SKM-1 treated with dmso at 0.1 percent for 144 hours (cell line): Measurements from ENCODE around the gene CCNG2.

Experiments used
- DNase-seq: peaks from one replicate; lab custom pipeline; 2025; ENCODE audit not compliant: unreplicated experiment; lab: John Stamatoyannopoulos, UW

Gene CCNG2

GRCh38 chr4:77175201-77175611 is 18.2 kb downstream of the CCNG2 start:
- no peak for DNase-seq

GRCh38 chr4:77176640-77177039 is 19.6 kb downstream of the CCNG2 start:
- DNase-seq: no peak

GRCh38 chr4:77177199-77177598 is 20.2 kb downstream of the CCNG2 start:
- DNase-seq: no peak

- no peak for DNase-seq
Observed at GRCh38 chr4:77178560-77178959, 21.6 kb downstream of the CCNG2 start.

- no peak for DNase-seq
Observed at GRCh38 chr4:77179519-77179918, 22.5 kb downstream of the CCNG2 start.

- no peak for DNase-seq
Observed at GRCh38 chr4:77181720-77182119, 24.7 kb downstream of the CCNG2 start.

- DNase-seq: no peak
Observed at GRCh38 chr4:77183777-77184420, 26.9 kb downstream of the CCNG2 start.

GRCh38 chr4:77184974-77185373 is 28.0 kb downstream of the CCNG2 start:
- no peak for DNase-seq

GRCh38 chr4:77185686-77186085 is 28.7 kb downstream of the CCNG2 start:
- no peak for DNase-seq

- DNase-seq: no peak
Observed at GRCh38 chr4:77187322-77187721, 30.3 kb downstream of the CCNG2 start.

GRCh38 chr4:77188498-77189220 is 31.7 kb downstream of the CCNG2 start:
- DNase-seq: no peak

GRCh38 chr4:77189412-77189811 is 32.4 kb downstream of the CCNG2 start:
- no peak for DNase-seq

GRCh38 chr4:77190053-77190452 is 33.0 kb downstream of the CCNG2 start:
- DNase-seq: no peak

- no peak for DNase-seq
Observed at GRCh38 chr4:77193046-77193445, 36.0 kb downstream of the CCNG2 start.

- DNase-seq: peak; percentile 84
Observed at GRCh38 chr4:77193511-77194102, 36.6 kb downstream of the CCNG2 start.

GRCh38 chr4:77194366-77194765 is 37.4 kb downstream of the CCNG2 start:
- DNase-seq: no peak

- DNase-seq: no peak
Observed at GRCh38 chr4:77194989-77195388, 38.0 kb downstream of the CCNG2 start.

- no peak for DNase-seq
Observed at GRCh38 chr4:77196866-77197265, 39.9 kb downstream of the CCNG2 start.

GRCh38 chr4:77197361-77197760 is 40.4 kb downstream of the CCNG2 start:
- no peak for DNase-seq

- no peak for DNase-seq
Observed at GRCh38 chr4:77197831-77198230, 40.8 kb downstream of the CCNG2 start.

- no peak for DNase-seq
Observed at GRCh38 chr4:77199276-77199675, 42.3 kb downstream of the CCNG2 start.

GRCh38 chr4:77199701-77200100 is 42.7 kb downstream of the CCNG2 start:
- no peak for DNase-seq
